Prostate gland (tissue), 2 donors: ENCODE results near the gene LTBP2.

Experiments used
- POLR2A ChIP-seq: fragments of 450-650 bp; IDR thresholded peaks from one replicate; pipeline ENCODE4 v1.6.1; 2016; ENCODE audit warnings: antibody characterized with exemption, mild to moderate bottlenecking
- POLR2AphosphoS5 ChIP-seq: sonication (generic); formaldehyde crosslinking; IDR thresholded peaks from one replicate; pipeline ENCODE4 v1.6.1; 2017; ENCODE audit warnings: antibody characterized with exemption
- TF ChIP-seq, protein P1 (sequence below), 4 experiments: fragments of 200-600 bp in 2 of 4; fragments of 450-650 bp in 2 of 4; sonication (generic) in 2 of 4; IDR thresholded peaks; 1 replicate in 3 of 4; 2 replicates in 1 of 4; pipeline ENCODE4 v1.5.1; 2016 to 2019; ENCODE audit warnings: antibody characterized with exemption in 4 of 4, mild to moderate bottlenecking in 2 of 4, moderate library complexity in 2 of 4

DNA sequence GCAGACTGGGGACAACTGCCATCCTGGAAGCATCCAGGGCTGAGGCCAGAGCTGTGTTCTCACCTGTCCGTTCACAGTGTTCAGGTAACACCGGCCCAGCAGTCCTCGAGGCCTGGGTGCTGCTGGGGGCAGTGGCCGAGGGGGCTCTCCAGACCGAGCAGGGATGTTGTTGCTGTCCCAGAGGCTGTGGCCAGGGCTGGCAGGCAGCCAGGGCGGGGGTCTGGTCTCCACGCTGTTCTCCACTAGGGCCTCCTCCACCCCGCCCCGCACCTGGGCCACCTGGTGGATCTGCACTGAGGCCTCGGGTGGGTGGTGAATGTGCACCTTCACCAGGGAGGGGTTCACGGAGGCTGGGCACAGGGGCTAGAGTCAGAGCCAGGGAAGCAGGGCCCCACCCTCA is 61.0 kb downstream of the LTBP2 start:
- TF ChIP-seq, protein P1, sequence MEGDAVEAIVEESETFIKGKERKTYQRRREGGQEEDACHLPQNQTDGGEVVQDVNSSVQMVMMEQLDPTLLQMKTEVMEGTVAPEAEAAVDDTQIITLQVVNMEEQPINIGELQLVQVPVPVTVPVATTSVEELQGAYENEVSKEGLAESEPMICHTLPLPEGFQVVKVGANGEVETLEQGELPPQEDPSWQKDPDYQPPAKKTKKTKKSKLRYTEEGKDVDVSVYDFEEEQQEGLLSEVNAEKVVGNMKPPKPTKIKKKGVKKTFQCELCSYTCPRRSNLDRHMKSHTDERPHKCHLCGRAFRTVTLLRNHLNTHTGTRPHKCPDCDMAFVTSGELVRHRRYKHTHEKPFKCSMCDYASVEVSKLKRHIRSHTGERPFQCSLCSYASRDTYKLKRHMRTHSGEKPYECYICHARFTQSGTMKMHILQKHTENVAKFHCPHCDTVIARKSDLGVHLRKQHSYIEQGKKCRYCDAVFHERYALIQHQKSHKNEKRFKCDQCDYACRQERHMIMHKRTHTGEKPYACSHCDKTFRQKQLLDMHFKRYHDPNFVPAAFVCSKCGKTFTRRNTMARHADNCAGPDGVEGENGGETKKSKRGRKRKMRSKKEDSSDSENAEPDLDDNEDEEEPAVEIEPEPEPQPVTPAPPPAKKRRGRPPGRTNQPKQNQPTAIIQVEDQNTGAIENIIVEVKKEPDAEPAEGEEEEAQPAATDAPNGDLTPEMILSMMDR (IDR thresholded peaks at IDR 0.05): no peak
- TF ChIP-seq POLR2AphosphoS5 (no peak), POLR2A (no peak)
